Activated CD8-positive, alpha-beta memory T cell treated with anti-CD3 and anti-CD28 coated beads for 1 hour (primary cell): ENCODE measurements around the gene SYCP2.

Experiments
- DNase-seq, 2 donors: peaks; one replicate each; pipeline ENCODE4 v3.0.0-alpha.2; 2020; ENCODE audit warnings: low read depth in 1 of 2; ENCODE audit errors: extremely low read depth in 1 of 2

The SYCP2 gene

GRCh38 chr20:59824711-59825562, 108.5 kb downstream of the SYCP2 start:
- no peak for DNase-seq

GRCh38 chr20:59823491-59824259, 109.8 kb downstream of the SYCP2 start:
- DNase-seq: no peak

GRCh38 chr20:59823030-59823423, 110.4 kb downstream of the SYCP2 start:
- no peak for DNase-seq

- no peak for DNase-seq
These were observed 111.0 kb downstream of the SYCP2 start for GRCh38 chr20:59822291-59823029.

- DNase-seq: no peak
These were observed 111.6 kb downstream of the SYCP2 start for GRCh38 chr20:59821788-59822187.

GRCh38 chr20:59821201-59821600, 112.2 kb downstream of the SYCP2 start:
- DNase-seq: no peak

GRCh38 chr20:59820204-59821041, 113.0 kb downstream of the SYCP2 start:
- no peak for DNase-seq

GRCh38 chr20:59819496-59820203, 113.8 kb downstream of the SYCP2 start:
- no peak for DNase-seq

- DNase-seq: no peak
These were observed 114.5 kb downstream of the SYCP2 start for GRCh38 chr20:59818911-59819310.

- no peak for DNase-seq
These were observed 115.4 kb downstream of the SYCP2 start for GRCh38 chr20:59817846-59818615.

- no peak for DNase-seq
These were observed 116.0 kb downstream of the SYCP2 start for GRCh38 chr20:59817406-59817805.

GRCh38 chr20:59816146-59816738, 117.2 kb downstream of the SYCP2 start:
- no peak for DNase-seq

GRCh38 chr20:59814840-59815340, 118.5 kb downstream of the SYCP2 start:
- DNase-seq: no peak

- no peak for DNase-seq
These were observed 119.2 kb downstream of the SYCP2 start for GRCh38 chr20:59813948-59814839.
